ENCODE results near the gene KDM5B. TPM values are rescaled to one million over a fixed set of nuclear protein-coding genes. Genes with fewer than 3 reads are reported as not detected.

KDM5B gene
- total RNA-seq, 4 donors from 2014 or later: 50.5 to 104 (median 71.7) TPM

GRCh38 chr1:202786804-202787203 is 21.4 kb downstream of the KDM5B start:
- H3K9me3 ChIP-seq: no peaks in the 10 kb centered on the region
- whole genome bisulfite sequencing, 2 donors (ENCODE audit: low coverage in 1 of 2): 79 to 90% methylated on average over 3 to 4 of the region's 4 CpGs
- H3K36me3 ChIP-seq: no peaks in the 10 kb centered on the region
- no peak overlapping the region for H3K4me3 ChIP-seq
- intact Hi-C loops (cut with DNase I; ENCODE audit: low total_unique reads) (no loop called here), in situ Hi-C loops (cut with MboI; ENCODE audit: low pct_ligation_motif_present in 1 of 4, low pct_unique_long_range_greater_than_20kb in 1 of 4, low sequenced_read_pairs in 3 of 4) (no loop called here)
- H3K27ac ChIP-seq: no peak overlapping the region
- DNase-seq: no peak
- H3K4me1 ChIP-seq: peaks cover 7 to 78% (median 50%) of the 10 kb centered on the region in 4 donors
- no peak for TF ChIP-seq EP300 (IDR thresholded peaks at IDR 0.05; ENCODE audit: low read depth)
- no peaks in the 10 kb centered on the region for H3K27me3 ChIP-seq

GRCh38 chr1:202781180-202781579 is 27.0 kb downstream of the KDM5B start:
- no peak for TF ChIP-seq CTCF (IDR thresholded peaks at IDR 0.05)
- Histone ChIP-seq H3K27me3 (no peaks in the 10 kb centered on the region), H3K4me1 (peaks cover 4 to 40% (median 18%) of the 10 kb centered on the region in 4 donors), H3K27ac (peak overlapping the region in 2 of 4 donors; percentile 0 to 26), H3K4me3 (no peak overlapping the region), H3K9me3 (no peaks in the 10 kb centered on the region), H3K36me3 (no peaks in the 10 kb centered on the region)
- intact Hi-C loops (cut with DNase I; ENCODE audit: low total_unique reads): no loop called here
- 46 to 53% methylated on average over 4 of the region's 4 CpGs for WGBS, 2 donors (ENCODE audit: low coverage in 1 of 2)
- DNase-seq: no peak
- in situ Hi-C loops (cut with MboI; ENCODE audit: low pct_ligation_motif_present in 1 of 4, low pct_unique_long_range_greater_than_20kb in 1 of 4, low sequenced_read_pairs in 3 of 4): no loop called here

GRCh38 chr1:202770135-202770534 is 38.1 kb downstream of the KDM5B start:
- WGBS, 2 donors (ENCODE audit: low coverage in 1 of 2): 92 to 97% methylated on average over 2 of the region's 2 CpGs
- Histone ChIP-seq H3K27ac (no peak overlapping the region), H3K36me3 (peaks cover 0 to 52% (median 27%) of the 10 kb centered on the region in 4 donors), H3K4me3 (no peak overlapping the region), H3K9me3 (no peaks in the 10 kb centered on the region), H3K4me1 (no peaks in the 10 kb centered on the region), H3K27me3 (no peaks in the 10 kb centered on the region)
- in situ Hi-C loops (cut with MboI; ENCODE audit: low pct_ligation_motif_present in 1 of 4, low pct_unique_long_range_greater_than_20kb in 1 of 4, low sequenced_read_pairs in 3 of 4): loop anchor here in 1 of 4 donors (25.0 kb wide), 1 partner anchor 217 kb away; no protein-coding TSS in a partner anchor
- intact Hi-C loops (cut with DNase I; ENCODE audit: low total_unique reads): no loop called here
- DNase-seq: no peak
- TF ChIP-seq POLR2A (IDR thresholded peaks at IDR 0.05) (no peak), CTCF (IDR thresholded peaks at IDR 0.05) (no peak), EP300 (IDR thresholded peaks at IDR 0.05; ENCODE audit: low read depth) (no peak), POLR2AphosphoS5 (IDR thresholded peaks at IDR 0.05) (no peak)

GRCh38 chr1:202765721-202766120 is 42.5 kb downstream of the KDM5B start:
- no peaks in the 10 kb centered on the region for H3K9me3 ChIP-seq
- DNase-seq: no peak
- in situ Hi-C loops (cut with MboI; ENCODE audit: low pct_ligation_motif_present in 1 of 4, low pct_unique_long_range_greater_than_20kb in 1 of 4, low sequenced_read_pairs in 3 of 4) (loop anchor here in 1 of 4 donors (25.0 kb wide), 1 partner anchor 222 kb away; no protein-coding TSS in a partner anchor), intact Hi-C loops (cut with DNase I; ENCODE audit: low total_unique reads) (no loop called here)
- H3K4me1 ChIP-seq: peaks cover 0 to 6% (median 0%) of the 10 kb centered on the region in 4 donors
- WGBS, 2 donors (ENCODE audit: low coverage in 1 of 2): 83 to 85% methylated on average over 1 of the region's 1 CpG
- H3K27ac ChIP-seq: no peak overlapping the region
- H3K27me3 ChIP-seq: no peaks in the 10 kb centered on the region
- no peak overlapping the region for H3K4me3 ChIP-seq
- H3K36me3 ChIP-seq: peaks cover 0 to 43% (median 18%) of the 10 kb centered on the region in 4 donors
- TF ChIP-seq POLR2A (IDR thresholded peaks at IDR 0.05) (no peak), EP300 (IDR thresholded peaks at IDR 0.05; ENCODE audit: low read depth) (no peak), POLR2AphosphoS5 (IDR thresholded peaks at IDR 0.05) (no peak), CTCF (IDR thresholded peaks at IDR 0.05) (no peak)

- Histone ChIP-seq H3K4me3 (no peak overlapping the region), H3K27ac (peak overlapping the region in 1 of 4 donors; percentile 13), H3K36me3 (peaks cover 0 to 75% (median 22%) of the 10 kb centered on the region in 4 donors), H3K4me1 (peaks cover 0 to 6% (median 0%) of the 10 kb centered on the region in 4 donors), H3K27me3 (no peaks in the 10 kb centered on the region), H3K9me3 (no peaks in the 10 kb centered on the region)
- TF ChIP-seq POLR2A (IDR thresholded peaks at IDR 0.05) (no peak), CTCF (IDR thresholded peaks at IDR 0.05) (no peak), EP300 (IDR thresholded peaks at IDR 0.05; ENCODE audit: low read depth) (no peak), POLR2AphosphoS5 (IDR thresholded peaks at IDR 0.05) (no peak)
- in situ Hi-C loops (cut with MboI; ENCODE audit: low pct_ligation_motif_present in 1 of 4, low pct_unique_long_range_greater_than_20kb in 1 of 4, low sequenced_read_pairs in 3 of 4): loop anchor here in 1 of 4 donors (25.0 kb wide), 1 partner anchor 225 kb away; no protein-coding TSS in a partner anchor
- WGBS, 2 donors (ENCODE audit: low coverage in 1 of 2): 60 to 65% methylated on average over 2 of the region's 2 CpGs
- intact Hi-C loops (cut with DNase I; ENCODE audit: low total_unique reads): no loop called here
- DNase-seq: no peak
Measured at GRCh38 chr1:202762019-202762418, 46.2 kb downstream of the KDM5B start.

All from transverse colon (tissue), 4 donors.